ENCODE measurements around the gene CPAMD8. TPM values are rescaled to one million over a fixed set of nuclear protein-coding genes. Genes with fewer than 3 reads are reported as not detected.
A peak's percentile ranks its signal among the peaks of the same experiment; 100 is the strongest.
"Not testable (repeated sequence)": the region's sequence is repeated elsewhere in the genome, so short reads cannot be mapped to it uniquely, and the experiment has no call there.

Gene CPAMD8
- total and polyA plus RNA-seq, 11 donors: 5.2 to 49.5 (median 16.9) TPM

DNA sequence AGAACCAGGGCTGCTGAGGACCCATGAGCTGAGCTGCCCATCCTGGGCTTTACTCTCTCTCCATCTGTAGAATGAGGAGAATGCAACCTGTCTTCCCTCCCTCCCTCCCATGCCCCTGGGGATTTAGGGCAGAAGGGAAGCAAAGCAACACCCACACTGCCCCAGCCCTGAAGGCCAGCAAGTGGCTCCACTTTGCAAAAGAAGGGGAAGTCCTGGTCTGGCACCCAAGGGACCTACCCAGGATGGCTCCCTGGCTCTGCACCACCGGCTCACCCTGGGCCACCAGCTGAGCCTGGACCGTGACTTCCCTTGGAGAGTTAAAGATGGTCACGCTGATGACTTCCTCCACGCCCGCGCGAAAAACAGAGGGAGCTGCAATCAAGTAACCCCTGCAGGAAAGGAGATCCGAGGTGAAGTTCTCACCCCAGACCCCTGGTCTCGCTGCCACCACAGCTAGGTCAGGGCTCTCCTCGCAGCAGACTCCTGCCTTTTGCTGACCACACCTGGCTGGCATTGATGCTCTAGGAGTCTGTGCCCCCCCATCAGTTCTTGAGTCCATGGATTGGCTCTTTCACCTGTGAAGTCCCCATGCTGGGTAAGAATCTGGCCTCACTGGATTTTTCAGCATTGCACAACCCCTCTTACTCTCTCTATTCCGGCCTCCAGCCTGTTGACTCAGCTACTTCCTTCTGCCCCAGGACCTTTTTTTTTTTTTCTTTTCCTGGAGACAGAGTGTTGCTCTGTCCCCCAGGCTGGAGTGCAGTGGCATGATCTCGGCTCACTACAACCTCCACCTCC is 4.6 kb downstream of the CPAMD8 start:
- ATAC-seq: peak in 3 of 4 donors; percentile 41 to 55 (median 54)

GRCh38 chr19:17021328-17021727 is 5.3 kb downstream of the CPAMD8 start:
- H3K9me3 ChIP-seq: peaks cover 0 to 23% (median 11%) of the 10 kb centered on the region in 12 donors
- H3K27ac ChIP-seq: no peak overlapping the region
- TF ChIP-seq POLR2A (IDR thresholded peaks at IDR 0.05): no peak
- TF ChIP-seq, protein P1, sequence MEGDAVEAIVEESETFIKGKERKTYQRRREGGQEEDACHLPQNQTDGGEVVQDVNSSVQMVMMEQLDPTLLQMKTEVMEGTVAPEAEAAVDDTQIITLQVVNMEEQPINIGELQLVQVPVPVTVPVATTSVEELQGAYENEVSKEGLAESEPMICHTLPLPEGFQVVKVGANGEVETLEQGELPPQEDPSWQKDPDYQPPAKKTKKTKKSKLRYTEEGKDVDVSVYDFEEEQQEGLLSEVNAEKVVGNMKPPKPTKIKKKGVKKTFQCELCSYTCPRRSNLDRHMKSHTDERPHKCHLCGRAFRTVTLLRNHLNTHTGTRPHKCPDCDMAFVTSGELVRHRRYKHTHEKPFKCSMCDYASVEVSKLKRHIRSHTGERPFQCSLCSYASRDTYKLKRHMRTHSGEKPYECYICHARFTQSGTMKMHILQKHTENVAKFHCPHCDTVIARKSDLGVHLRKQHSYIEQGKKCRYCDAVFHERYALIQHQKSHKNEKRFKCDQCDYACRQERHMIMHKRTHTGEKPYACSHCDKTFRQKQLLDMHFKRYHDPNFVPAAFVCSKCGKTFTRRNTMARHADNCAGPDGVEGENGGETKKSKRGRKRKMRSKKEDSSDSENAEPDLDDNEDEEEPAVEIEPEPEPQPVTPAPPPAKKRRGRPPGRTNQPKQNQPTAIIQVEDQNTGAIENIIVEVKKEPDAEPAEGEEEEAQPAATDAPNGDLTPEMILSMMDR (IDR thresholded peaks at IDR 0.05): no peak
- DNase-seq: no peak
- H3K36me3 ChIP-seq: no peaks in the 10 kb centered on the region
- ATAC-seq: no peak
- H3K27me3 ChIP-seq: peaks cover 3 to 27% (median 16%) of the 10 kb centered on the region in 9 donors
- intact Hi-C loops (cut with DNase I): no loop called here
- H3K4me1 ChIP-seq: peaks cover 0 to 37% (median 2%) of the 10 kb centered on the region in 12 donors
- no peak overlapping the region for H3K4me3 ChIP-seq
- 57 to 80% (median 69%) methylated on average over 1 of the region's 1 CpG for WGBS, 4 donors

More for the DNA sequence above, 4.6 kb downstream of the CPAMD8 start:
- intact Hi-C loops (cut with DNase I): no loop called here
- Histone ChIP-seq H3K9me3 (peaks cover 0 to 23% (median 11%) of the 10 kb centered on the region in 12 donors), H3K36me3 (no peaks in the 10 kb centered on the region), H3K4me1 (peaks cover 0 to 38% (median 2%) of the 10 kb centered on the region in 12 donors), H3K27me3 (peaks cover 3 to 29% (median 20%) of the 10 kb centered on the region in 9 donors), H3K4me3 (no peak overlapping the region), H3K27ac (peak overlapping the region in 2 of 12 donors; percentile 23 to 60)
- no peak for DNase-seq
- 65 to 83% (median 76%) methylated on average over 5 to 12 of the region's 12 CpGs for WGBS, 4 donors
- TF ChIP-seq POLR2A (IDR thresholded peaks at IDR 0.05): no peak
- TF ChIP-seq, protein P1 (IDR thresholded peaks at IDR 0.05): no peak

DNA sequence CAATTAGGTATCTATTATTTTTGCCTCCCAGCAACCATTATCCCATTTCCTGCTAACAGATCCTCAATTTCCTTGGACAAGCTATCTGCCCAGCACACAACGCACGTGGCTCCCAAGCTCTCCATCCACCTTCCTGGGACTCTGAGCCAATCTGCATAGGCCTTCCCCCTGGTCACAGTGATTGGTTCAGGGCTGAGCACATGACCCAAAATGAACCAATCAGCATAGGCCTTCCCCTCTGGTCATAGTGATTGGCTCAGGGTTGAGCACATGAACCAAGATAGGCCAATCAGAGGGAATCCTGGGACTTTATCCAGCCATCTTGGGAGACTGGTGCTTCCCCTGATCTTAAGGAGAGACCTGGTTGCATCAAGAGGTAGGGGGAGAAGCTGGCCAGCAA is 5.8 kb downstream of the CPAMD8 start:
- intact Hi-C loops (cut with DNase I): no loop called here
- no peak for ATAC-seq
- WGBS, 4 donors: 61 to 77% (median 69%) methylated on average over 2 of the region's 2 CpGs

DNA sequence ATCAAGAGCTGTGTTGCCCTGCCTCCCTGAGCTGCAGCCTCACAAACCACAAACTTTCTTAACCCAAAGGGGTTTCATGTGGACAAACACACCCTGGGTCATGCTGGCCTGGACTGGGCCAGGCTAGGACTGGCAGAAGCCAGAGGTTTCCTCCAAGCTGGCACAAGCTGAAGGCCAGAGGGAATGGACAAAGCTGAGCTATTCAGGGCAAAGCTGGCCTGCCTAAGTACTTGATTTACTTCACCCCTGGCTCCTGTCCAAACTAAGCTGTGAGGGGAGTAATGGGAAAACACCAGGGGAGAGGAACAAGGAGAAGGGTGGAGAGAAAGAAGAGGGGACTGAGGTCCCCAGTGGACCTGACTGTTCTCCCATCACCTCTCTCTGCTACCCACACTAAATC is 6.2 kb downstream of the CPAMD8 start:
- DNase-seq (no peak), ATAC-seq (no peak)
- Histone ChIP-seq H3K9me3 (peaks cover 0 to 23% (median 11%) of the 10 kb centered on the region in 12 donors), H3K36me3 (no peaks in the 10 kb centered on the region), H3K4me1 (peaks cover 0 to 30% (median 0%) of the 10 kb centered on the region in 12 donors), H3K4me3 (no peak overlapping the region), H3K27me3 (peaks cover 0 to 18% (median 6%) of the 10 kb centered on the region in 9 donors), H3K27ac (no peak overlapping the region)
- TF ChIP-seq, protein P1 (IDR thresholded peaks at IDR 0.05): no peak
- no peak for TF ChIP-seq POLR2A (IDR thresholded peaks at IDR 0.05)
- intact Hi-C loops (cut with DNase I): no loop called here

More for the DNA sequence above, 5.8 kb downstream of the CPAMD8 start:
- DNase-seq: no peak
- peaks cover 2 to 22% (median 11%) of the 10 kb centered on the region in 9 donors for H3K27me3 ChIP-seq
- H3K36me3 ChIP-seq: no peaks in the 10 kb centered on the region
- no peak overlapping the region for H3K4me3 ChIP-seq
- H3K9me3 ChIP-seq: peaks cover 0 to 23% (median 11%) of the 10 kb centered on the region in 12 donors
- TF ChIP-seq POLR2A (IDR thresholded peaks at IDR 0.05): no peak
- TF ChIP-seq, protein P1 (IDR thresholded peaks at IDR 0.05): no peak
- no peak overlapping the region for H3K27ac ChIP-seq
- H3K4me1 ChIP-seq: peaks cover 0 to 32% (median 2%) of the 10 kb centered on the region in 12 donors

DNA sequence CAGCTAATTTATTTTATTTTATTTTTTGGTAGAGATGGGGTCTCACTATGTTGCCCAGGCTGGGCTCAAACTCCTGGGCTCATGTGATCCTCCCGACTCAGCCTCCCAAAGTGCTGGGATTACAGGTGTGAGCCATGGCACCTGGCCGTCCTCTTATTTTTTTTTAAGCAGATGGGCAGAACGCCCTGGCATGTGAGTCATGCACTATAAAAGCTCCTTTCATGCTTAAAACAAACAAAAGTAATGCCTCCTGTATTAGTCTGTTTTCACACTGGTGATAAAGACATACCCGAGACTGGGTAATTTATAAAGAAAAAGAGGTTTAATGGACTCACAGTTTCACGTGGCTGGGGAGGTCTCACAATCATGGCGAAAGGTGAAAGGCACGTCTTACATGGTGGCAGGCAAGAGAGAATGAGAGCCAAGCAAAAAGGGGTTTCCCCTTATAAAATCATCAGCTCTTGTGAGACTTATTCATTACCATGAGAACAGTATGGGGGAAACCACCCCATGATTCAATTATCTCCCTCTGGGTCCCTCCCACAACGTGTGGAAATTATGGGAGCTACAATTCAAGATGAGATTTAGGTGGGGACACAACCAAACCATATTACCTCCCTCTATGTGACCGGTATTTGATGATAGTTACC is 12.3 kb downstream of the CPAMD8 start:
- H3K27ac ChIP-seq; H3K4me3 ChIP-seq; DNase-seq; H3K27me3 ChIP-seq; H3K4me1 ChIP-seq; intact Hi-C loops (cut with DNase I); ATAC-seq; H3K9me3 ChIP-seq; H3K36me3 ChIP-seq: not testable (repeated sequence)
- WGBS, 4 donors: 80 to 88% (median 83%) methylated on average over 9 of the region's 9 CpGs

All from heart left ventricle (tissue), 16 donors.